Esophagus squamous epithelium (tissue), 4 donors: ENCODE measurements around the gene NUBP2.

ENCODE experiments used
- CTCF ChIP-seq, 6 experiments: fragments of 450-650 bp in 4 of 6; fragments of 200-600 bp in 2 of 6; sonication (generic) in 2 of 6; IDR thresholded peaks; one replicate each; pipeline ENCODE4 v1.5.1; 2016 to 2019; ENCODE audit warnings: antibody characterized with exemption in 6 of 6, mild to moderate bottlenecking in 4 of 6, moderate library complexity in 4 of 6
- POLR2A ChIP-seq, 4 donors: fragments of 450-650 bp; IDR thresholded peaks; one replicate each; pipeline ENCODE4 v1.6.1; 2017; ENCODE audit warnings: antibody characterized with exemption in 4 of 4, mild to moderate bottlenecking in 4 of 4, moderate library complexity in 3 of 4

GRCh38 chr16:1791256-1791942 is 8.6 kb downstream of the NUBP2 start:
- TF ChIP-seq CTCF (IDR thresholded peaks at IDR 0.05) (no peak), POLR2A (IDR thresholded peaks at IDR 0.05) (no peak)
